GM12878 (cell line): ENCODE data around the gene KIF2B. TPM values are rescaled to one million over a fixed set of nuclear protein-coding genes. Genes with fewer than 3 reads are reported as not detected.

Source experiments
- ATAC-seq: fragments of 200-7000 bp; cut with Tn5 transposase; 3 replicates; pipeline ENCODE4 v1.9.1; 2020; ENCODE audit warnings: mild to moderate bottlenecking, moderate library complexity
- BruUV-seq: library from RNA; stranded (reverse); fragments of 400-500 nt; replicated peaks from 2 replicates; lab custom pipeline; 2021; lab: Mats Ljungman, UMichigan
- CTCF ChIA-PET: fragments of 300-600 bp; sonication (Branson Sonifier 250); formaldehyde crosslinking; extraction: SDS; loops from one replicate; lab custom pipeline; 2021; ENCODE audit warnings: inconsistent platforms; lab: Yijun Ruan, JAX
- POLR2A ChIA-PET: fragments of 350-600 bp; formaldehyde crosslinking; extraction: SDS; loops from one replicate; lab custom pipeline; 2021; ENCODE audit warnings: inconsistent platforms; lab: Charles Lee
- RAD21 ChIA-PET: fragments of 300-600 bp; sonication (Branson Sonifier 250); formaldehyde crosslinking; loops from one replicate; lab custom pipeline; 2023; ENCODE audit warnings: antibody characterized with exemption; ENCODE audit not compliant: unreplicated experiment; lab: Charles Lee
- SMC1A ChIA-PET: fragments of 300-600 bp; sonication (Branson Sonifier 250); formaldehyde crosslinking; loops from one replicate; lab custom pipeline; 2023; ENCODE audit not compliant: unreplicated experiment, uncharacterized antibody; lab: Charles Lee
- DNase-seq: peaks from one replicate; pipeline ENCODE4 v3.0.0-alpha.2; 2011; ENCODE audit warnings: low read depth, low spot score
- FAIRE-seq: peaks from 3 replicates; lab custom pipeline; 2011; peaks lifted over from hg19 to GRCh38; lab: Jason Lieb, UNC
- H2AFZ ChIP-seq: 2 replicates; pipeline ENCODE4 v1.6.0; 2011; ENCODE audit warnings: low read depth, low read length, control low read depth; ENCODE audit not compliant: control insufficient read depth
- H3K27ac ChIP-seq: 2 replicates; pipeline ENCODE4 v1.5.1; 2011; ENCODE audit warnings: control low read depth; ENCODE audit not compliant: control insufficient read depth, insufficient read depth
- H3K27me3 ChIP-seq, 2 experiments: replicated peaks in 1 of 2; 2 replicates each; pipeline versions ENCODE4 v1.6.0 to v1.6.1; 2011; ENCODE audit warnings: low read length in 1 of 2; ENCODE audit not compliant: control insufficient read depth in 2 of 2, insufficient read depth in 2 of 2
- H3K36me3 ChIP-seq, 2 experiments: 2 replicates each; pipeline ENCODE4 v1.5.1; 2011; ENCODE audit warnings: low read length in 1 of 2; ENCODE audit not compliant: control insufficient read depth in 2 of 2, insufficient read depth in 2 of 2
- H3K4me1 ChIP-seq: 2 replicates; pipeline ENCODE4 v1.6.1; 2011; ENCODE audit warnings: mild to moderate bottlenecking, low read length, moderate library complexity, mixed read lengths; ENCODE audit not compliant: control insufficient read depth, insufficient read depth
- H3K4me2 ChIP-seq: 2 replicates; pipeline ENCODE4 v1.6.0; 2011; ENCODE audit warnings: control low read depth; ENCODE audit not compliant: control insufficient read depth, insufficient read depth
- H3K4me3 ChIP-seq: fragments of 200-600 bp; sonication (generic); 2 replicates; pipeline ENCODE4 v1.5.1; 2016
- H3K79me2 ChIP-seq: 2 replicates; pipeline ENCODE4 v1.6.0; 2011; ENCODE audit warnings: low read length; ENCODE audit not compliant: control insufficient read depth, insufficient read depth
- H3K9ac ChIP-seq: 2 replicates; pipeline ENCODE4 v1.8.0; 2011; ENCODE audit warnings: low read length, control low read depth, mixed read lengths; ENCODE audit not compliant: control insufficient read depth, insufficient read depth
- H3K9me3 ChIP-seq: replicated peaks from 3 replicates; pipeline ENCODE4 v1.5.1; 2011; ENCODE audit warnings: mild to moderate bottlenecking, low read length; ENCODE audit not compliant: control insufficient read depth, insufficient read depth
- H4K20me1 ChIP-seq: 2 replicates; pipeline ENCODE4 v1.6.0; 2011; ENCODE audit not compliant: control insufficient read depth, insufficient read depth
- ATF2 ChIP-seq: IDR thresholded peaks from 2 replicates; pipeline ENCODE4 v1.6.1; 2012; ENCODE audit warnings: low read length, inconsistent platforms
- BACH1 ChIP-seq: fragments of 450-650 bp; IDR thresholded peaks from 2 replicates; pipeline ENCODE4 v1.6.1; 2017; ENCODE audit warnings: mild to moderate bottlenecking, borderline replicate concordance
- BRCA1 ChIP-seq: IDR thresholded peaks from 2 replicates; pipeline ENCODE4 v1.6.1; 2011; ENCODE audit warnings: low read depth, low read length, improper control_type of control experiment
- CTCF ChIP-seq, 3 experiments: IDR thresholded peaks in 2 of 3; conservative IDR thresholded peaks in 1 of 3; 2 replicates each; pipeline ENCODE4 v1.5.1; 2011; ENCODE audit warnings: low read depth in 3 of 3, low read length in 3 of 3, mild to moderate bottlenecking in 3 of 3, control low read depth in 2 of 3, moderate library complexity in 2 of 3, inconsistent platforms in 1 of 3, mixed read lengths in 1 of 3; ENCODE audit not compliant: control insufficient read depth in 2 of 3, insufficient read depth in 1 of 3; ENCODE audit errors: extremely low read depth in 1 of 3
- FOS ChIP-seq: IDR thresholded peaks from 3 replicates; pipeline ENCODE4 v1.6.1; 2011; ENCODE audit warnings: borderline replicate concordance; ENCODE audit not compliant: insufficient read length; ENCODE audit errors: extremely low read depth
- FOXM1 ChIP-seq: IDR thresholded peaks from 2 replicates; pipeline ENCODE4 v1.6.1; 2012; ENCODE audit warnings: low read depth, mild to moderate bottlenecking, inconsistent platforms, low read length, moderate library complexity
- HDAC2 ChIP-seq: fragments of 200-600 bp; sonication (generic); IDR thresholded peaks from 2 replicates; pipeline ENCODE4 v1.6.1; 2017
- MYC ChIP-seq: IDR thresholded peaks from 2 replicates; pipeline ENCODE4 v1.6.1; 2011; ENCODE audit warnings: mild to moderate bottlenecking, low read length, moderate library complexity, inconsistent platforms; ENCODE audit not compliant: insufficient read depth, insufficient replicate concordance, insufficient read length, severe bottlenecking
- NBN ChIP-seq: fragments of 450-650 bp; IDR thresholded peaks from 2 replicates; pipeline ENCODE4 v1.6.1; 2016
- NFYA ChIP-seq: IDR thresholded peaks from 2 replicates; pipeline ENCODE4 v1.6.1; 2011; ENCODE audit warnings: low read depth, mild to moderate bottlenecking, low read length, improper control_type of control experiment, borderline replicate concordance
- PBX3 ChIP-seq: IDR thresholded peaks from 2 replicates; pipeline ENCODE4 v1.6.1; 2011; ENCODE audit warnings: mild to moderate bottlenecking, low read depth, low read length, moderate library complexity; ENCODE audit not compliant: insufficient replicate concordance
- PRDM15 ChIP-seq: fragments of 450-650 bp; formaldehyde crosslinking; IDR thresholded peaks from 2 replicates; pipeline ENCODE4 v1.4.0; 2020; ENCODE audit warnings: mild to moderate bottlenecking, moderate library complexity
- RBBP5 ChIP-seq: fragments of 200-600 bp; sonication (generic); conservative IDR thresholded peaks from 2 replicates; pipeline ENCODE4 v1.6.1; 2016
- TCF12 ChIP-seq: IDR thresholded peaks from 2 replicates; pipeline ENCODE4 v1.6.1; 2011; ENCODE audit warnings: low read depth, mild to moderate bottlenecking, low read length
- TCF7 ChIP-seq: IDR thresholded peaks from 2 replicates; pipeline ENCODE4 v1.6.1; 2014; ENCODE audit warnings: antibody characterized with exemption, borderline replicate concordance
- WRNIP1 ChIP-seq: IDR thresholded peaks from 2 replicates; pipeline ENCODE4 v1.6.1; 2011; ENCODE audit warnings: low read depth, low read length, improper control_type of control experiment, borderline replicate concordance
- YY1 ChIP-seq: IDR thresholded peaks from 2 replicates; pipeline ENCODE4 v1.6.1; 2011; ENCODE audit warnings: low read depth, mild to moderate bottlenecking, low read length
- ZNF217 ChIP-seq: fragments of 450-650 bp; IDR thresholded peaks from 2 replicates; pipeline ENCODE4 v1.6.1; 2017; ENCODE audit warnings: antibody characterized with exemption, mild to moderate bottlenecking
- ZNF24 ChIP-seq: fragments of 450-650 bp; IDR thresholded peaks from 2 replicates; pipeline ENCODE4 v1.6.1; 2017; ENCODE audit warnings: antibody characterized with exemption, mild to moderate bottlenecking
- WGBS: methylation state at CpG from one replicate; pipeline ENCODE4 v1.1.6; 2016; ENCODE audit warnings: low lambda C conversion rate; ENCODE audit not compliant: insufficient replicate concordance, insufficient coverage; ENCODE audit errors: missing lambda C conversion rate; 5-methylcytosine and 5-hydroxymethylcytosine counted together
- in situ Hi-C: fragments of 300-500 bp; cut with MboI; formaldehyde crosslinking; loops from 9 replicates; pipeline ENCODE4 v1.14.3; 2018; ENCODE audit warnings: mixed read lengths
- intact Hi-C: fragments of 100-400 bp; cut with micrococcal nuclease; formaldehyde crosslinking; loops from one replicate; pipeline ENCODE4 v1.14.2; 2022; ENCODE audit not compliant: unreplicated experiment
- polyA plus RNA-seq, 11 experiments: library from polyadenylated mRNA; depleted of rRNA in 4 of 11; unstranded in 6 of 11; stranded (reverse) in 5 of 11; fragments of >200 nt; fragmentation: Nextera tagmentation in 4 of 11; fragmentation: Illumina TruSeq in 1 of 11; extraction: Ambion mirVana in 4 of 11; extraction: Trizol in 1 of 11; gene quantifications; 1 replicate in 1 of 11; 2 replicates in 10 of 11; pipeline versions ENCODE4 v1.2.1 to v1.2.3, GENCODE V29; 2011 to 2016; ENCODE audit warnings: inconsistent platforms in 2 of 11, missing spikeins in 2 of 11, low read depth in 1 of 11
- total RNA-seq, 4 experiments: library from RNA; depleted of rRNA in 3 of 4; stranded (reverse); fragments of >200 nt in 3 of 4; fragmentation: Illumina TruSeq in 1 of 4; extraction: Trizol in 1 of 4; gene quantifications; 2 replicates each; pipeline versions ENCODE4 v1.2.1 to v1.2.3, GENCODE V29; 2013 to 2021

Gene KIF2B
- total and polyA plus RNA-seq, 10 of the 15 experiments (the other 5 are each of a cell fraction or from before 2014, with no cell fraction given): not detected

- no peak for DNase-seq
- 49% methylated on average over 5 of the region's 5 CpGs for WGBS
- H3K9me3 ChIP-seq: no peaks in the 10 kb centered on the region; the same call in 2 of the 3 replicates
- no peaks in the 10 kb centered on the region for H4K20me1 ChIP-seq
- H3K4me2 ChIP-seq: no peak overlapping the region
- no peak for ATAC-seq
- CTCF ChIA-PET: no interaction called here
- H3K4me3 ChIP-seq: no peak overlapping the region
- no peaks in the 10 kb centered on the region for H3K79me2 ChIP-seq
- in situ Hi-C loops: no loop called here
- no peak for FAIRE-seq
- no peak overlapping the region for H3K27ac ChIP-seq
- RAD21 ChIA-PET: no interaction called here
- BruUV-seq: no TSS peak
- H3K9ac ChIP-seq: no peak overlapping the region
- H3K36me3 ChIP-seq: no peaks in the 10 kb centered on the region
- no peak overlapping the region for H2AFZ ChIP-seq
- intact Hi-C loops: no loop called here
- SMC1A ChIA-PET: interaction anchor here (0.7 kb wide), 1 partner anchor 681 kb away, joined by 3 read pairs; no protein-coding TSS in a partner anchor
- no peaks in the 10 kb centered on the region for H3K4me1 ChIP-seq
- POLR2A ChIA-PET: no interaction called here
- no peaks in the 10 kb centered on the region for H3K27me3 ChIP-seq
- no peak for TF ChIP-seq YY1
- no peak for TF ChIP-seq BACH1
- no peak for TF ChIP-seq TCF7
- TF ChIP-seq PRDM15 (CRISPR knock-in tag): no peak
- no peak for TF ChIP-seq CTCF (IDR thresholded peaks at IDR 0.05 in 2 of 3, conservative IDR thresholded peaks at IDR 0.05 in 1 of 3; ENCODE audit: control insufficient read depth in 2 of 3, extremely low read depth in 1 of 3, insufficient read depth in 1 of 3, low read depth in 3 of 3, low read length in 3 of 3)
- no peak for TF ChIP-seq MYC
- TF ChIP-seq ZNF24: no peak
- no peak for TF ChIP-seq TCF12
- no peak for TF ChIP-seq PBX3
- TF ChIP-seq BRCA1: no peak
- TF ChIP-seq ZNF217: no peak
- TF ChIP-seq FOXM1: no peak
- no peak for TF ChIP-seq HDAC2
- no peak for TF ChIP-seq ATF2
- no peak for TF ChIP-seq FOS
- TF ChIP-seq NFYA: no peak
- no peak for TF ChIP-seq WRNIP1
- TF ChIP-seq NBN: no peak
- TF ChIP-seq RBBP5: no peak
Observed at GRCh38 chr17:53792997-53793396, 29.7 kb upstream of the KIF2B start.
